Kidney (tissue), 14 donors: ENCODE data around the gene HCN2. TPM values are rescaled to one million over a fixed set of nuclear protein-coding genes. Genes with fewer than 3 reads are reported as not detected.

Experiments used
- DNase-seq, 5 donors: peaks; one replicate each; pipeline ENCODE4 v3.0.0-alpha.2; 2013 to 2020
- FAIRE-seq: peaks from 2 replicates; lab custom pipeline; 2012; peaks lifted over from hg19 to GRCh38; lab: Jason Lieb, UNC
- H3K27ac ChIP-seq, 2 donors: one replicate each; pipeline ENCODE4 v1.7.0; 2013; ENCODE audit warnings: low read depth in 2 of 2, low read length in 2 of 2, inconsistent platforms in 1 of 2
- H3K27me3 ChIP-seq: one replicate; pipeline ENCODE4 v1.7.1; 2013; ENCODE audit warnings: low read length, inconsistent platforms; ENCODE audit not compliant: control insufficient read depth, insufficient read depth
- H3K36me3 ChIP-seq, 3 donors: one replicate each; pipeline versions ENCODE4 v1.7.0 to v1.7.1; 2013; ENCODE audit warnings: low read length in 3 of 3, control low read depth in 1 of 3, inconsistent platforms in 1 of 3; ENCODE audit not compliant: insufficient read depth in 3 of 3, control insufficient read depth in 2 of 3
- H3K4me1 ChIP-seq, 3 donors: one replicate each; pipeline versions ENCODE4 v1.7.0 to v1.7.1; 2013; ENCODE audit warnings: low read length in 3 of 3, inconsistent platforms in 1 of 3, low read depth in 1 of 3; ENCODE audit not compliant: control insufficient read depth in 2 of 3, insufficient read depth in 2 of 3
- H3K4me3 ChIP-seq, 3 donors: one replicate each; pipeline versions ENCODE4 v1.7.0 to v1.8.1; 2013; ENCODE audit warnings: low read length in 3 of 3, control low read depth in 1 of 3, inconsistent platforms in 1 of 3
- H3K9ac ChIP-seq, 3 donors: one replicate each; pipeline versions ENCODE4 v1.7.0 to v1.7.1; 2013; ENCODE audit warnings: low read length in 3 of 3, control low read depth in 1 of 3, inconsistent platforms in 1 of 3
- H3K9me3 ChIP-seq, 3 donors: one replicate each; pipeline versions ENCODE4 v1.7.0 to v1.7.1; 2013; ENCODE audit warnings: low read length in 3 of 3, control low read depth in 1 of 3, inconsistent platforms in 1 of 3; ENCODE audit not compliant: control insufficient read depth in 2 of 3, insufficient read depth in 1 of 3
- CTCF ChIP-seq: IDR thresholded peaks from 3 replicates; pipeline ENCODE4 v1.5.1; 2012; ENCODE audit warnings: mild to moderate bottlenecking, moderate library complexity, borderline replicate concordance; ENCODE audit not compliant: insufficient read depth; ENCODE audit errors: extremely low read depth
- intact Hi-C: fragments of 100-400 bp; cut with DNase I; formaldehyde crosslinking; loops from one replicate; pipeline ENCODE4 v1.11.1; 2022
- polyA plus RNA-seq: library from polyadenylated mRNA; stranded (reverse); fragments of 350-450 nt; fragmentation: Illumina TruSeq; extraction: RNeasy Lipid Tissue Mini Kit (QIAGEN cat#74804); gene quantifications from one replicate; pipeline ENCODE4 v1.2.3, GENCODE V29; 2014; ENCODE audit warnings: low read depth, low replicate concordance; ENCODE audit not compliant: insufficient read depth
- total RNA-seq: library from RNA; stranded (reverse); fragmentation: NEBNext Ultra II Directional; extraction: Animal tissue kit (Norgen Biotek cat#: 25700); gene quantifications from one replicate; pipeline ENCODE4 v1.2.1, GENCODE V29; 2021
- donor health status: control.
- donor health status: control.
- donor health status: control.
- donor health status: control.
- donor health status: control.
- donor health status: DM: yes; HTN: yes; CAD: no.
- donor health status: Normal renal cell carcinoma (clear cell type).

Gene HCN2
- total and polyA plus RNA-seq, 2 donors from 2014 or later = 0.31 to 1.3 TPM

GRCh38 chr19:608155-609003 is 18.7 kb downstream of the HCN2 start:
- Histone ChIP-seq H3K27me3 (no peaks in the 10 kb centered on the region), H3K27ac (no peak overlapping the region), H3K9me3 (no peaks in the 10 kb centered on the region), H3K9ac (no peak overlapping the region), H3K4me1 (no peaks in the 10 kb centered on the region), H3K4me3 (no peak overlapping the region), H3K36me3 (no peaks in the 10 kb centered on the region)
- TF ChIP-seq CTCF = no peak
- DNase-seq (no peak), FAIRE-seq (no peak)
- intact Hi-C loops = no loop called here

DNA sequence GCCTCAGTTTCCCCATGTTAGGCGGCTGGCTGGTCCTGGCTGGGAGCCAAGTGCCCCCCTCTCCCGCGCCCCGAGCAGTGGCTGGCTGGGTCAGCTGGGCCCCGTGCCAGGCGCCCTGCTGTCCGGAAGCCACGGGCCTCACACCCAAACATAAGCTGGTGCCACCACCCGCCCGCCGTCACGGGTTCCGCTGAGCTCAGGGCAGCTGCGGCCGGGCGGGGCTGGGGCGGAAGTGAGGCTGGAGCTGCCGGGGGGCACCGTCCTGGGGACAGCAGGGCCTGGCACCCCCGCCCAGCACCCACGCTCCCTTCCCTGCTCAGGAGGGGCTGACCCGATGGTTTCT is 19.3 kb downstream of the HCN2 start:
- no peak overlapping the region for H3K9ac ChIP-seq
- FAIRE-seq = no peak
- H3K4me1 ChIP-seq = no peaks in the 10 kb centered on the region
- no peak overlapping the region for H3K4me3 ChIP-seq
- intact Hi-C loops = no loop called here
- TF ChIP-seq CTCF = no peak
- no peaks in the 10 kb centered on the region for H3K36me3 ChIP-seq
- H3K9me3 ChIP-seq = no peaks in the 10 kb centered on the region
- no peaks in the 10 kb centered on the region for H3K27me3 ChIP-seq
- DNase-seq = no peak
- no peak overlapping the region for H3K27ac ChIP-seq

DNA sequence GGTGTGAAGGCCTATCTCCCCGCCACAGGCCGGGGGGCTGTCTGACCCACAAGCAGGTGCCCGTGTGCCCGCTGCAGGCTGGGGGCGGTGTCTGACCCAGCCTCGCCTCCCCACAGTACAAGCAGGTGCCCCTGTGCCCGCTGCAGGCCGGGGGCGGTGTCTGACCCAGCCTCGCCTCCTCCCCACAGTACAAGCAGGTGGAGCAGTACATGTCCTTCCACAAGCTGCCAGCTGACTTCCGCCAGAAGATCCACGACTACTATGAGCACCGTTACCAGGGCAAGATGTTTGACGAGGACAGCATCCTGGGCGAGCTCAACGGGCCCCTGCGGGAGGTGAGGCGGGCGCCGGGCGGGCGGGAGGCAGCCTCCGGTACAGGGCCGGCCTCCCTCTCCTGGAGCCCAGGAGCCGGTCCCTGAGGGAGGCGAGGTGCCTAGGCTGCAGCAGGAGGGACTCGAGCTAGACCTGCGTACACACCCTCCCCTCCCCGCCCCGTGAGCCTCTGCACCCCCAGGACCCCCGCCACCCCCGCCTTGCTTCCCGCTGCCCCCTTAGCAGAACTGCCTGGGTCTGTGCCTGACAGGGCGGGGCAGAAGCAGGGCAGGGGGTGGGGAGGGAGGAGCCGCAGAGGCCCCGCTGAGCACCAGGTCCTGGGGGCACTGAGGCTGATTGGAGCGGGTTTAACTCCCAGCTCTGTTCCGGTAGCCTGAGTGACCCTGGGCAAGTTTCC is 20.6 kb downstream of the HCN2 start:
- Histone ChIP-seq H3K9me3 (no peaks in the 10 kb centered on the region), H3K36me3 (no peaks in the 10 kb centered on the region), H3K9ac (no peak overlapping the region), H3K4me1 (no peaks in the 10 kb centered on the region), H3K27me3 (no peaks in the 10 kb centered on the region), H3K4me3 (no peak overlapping the region), H3K27ac (peak overlapping the region in 1 of 2 donors; percentile 37)
- DNase-seq (no peak), FAIRE-seq (no peak)
- no peak for TF ChIP-seq CTCF
- intact Hi-C loops = no loop called here
